Measurements from ENCODE around the gene DENND6B. TPM values are rescaled to one million over a fixed set of nuclear protein-coding genes. Genes with fewer than 3 reads are reported as not detected.

DENND6B gene
- total RNA-seq, 1 experiment from 2014 or later, result 11.0 TPM

DNA sequence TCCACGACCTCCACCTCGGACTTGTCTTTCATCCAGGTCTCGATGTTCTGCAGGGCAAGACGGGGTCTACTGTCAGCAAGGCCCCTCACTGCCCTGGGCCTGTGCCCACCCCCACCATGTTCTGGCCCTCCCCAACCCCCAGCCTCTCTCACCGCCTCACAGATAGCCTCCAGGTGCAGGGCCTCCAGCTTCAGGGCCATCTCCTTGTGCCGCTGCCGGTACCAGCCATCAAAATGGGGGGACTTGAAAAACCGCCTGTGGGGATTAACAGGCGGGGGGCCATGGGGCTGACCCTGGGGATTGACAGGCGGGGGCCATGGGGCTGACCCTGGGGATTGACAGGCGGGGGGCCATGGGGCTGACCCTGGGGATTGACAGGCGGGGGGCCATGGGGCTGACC is 14.4 kb downstream of the DENND6B start:
- CTCF ChIA-PET, result no interaction called here
- Histone ChIP-seq H3K4me3 (replicated peaks in 1 of 2; ENCODE audit: low read depth in 1 of 2, low read length in 2 of 2) (no peak overlapping the region), H3K9me3 (ENCODE audit: control insufficient read depth in 1 of 2, insufficient read depth in 1 of 2, low read depth in 1 of 2, low read length in 2 of 2) (no peaks in the 10 kb centered on the region), H2AFZ (ENCODE audit: low read depth, low read length, poor library complexity, severe bottlenecking) (no peak overlapping the region), H3K4me1 (ENCODE audit: control insufficient read depth in 1 of 2, insufficient read depth in 2 of 2, low read length in 2 of 2) (peaks cover 6 to 30% of the 10 kb centered on the region in 2 experiments; a peak in 3 of 4 replicates), H3K9me2 (ENCODE audit: insufficient read depth) (no peaks in the 10 kb centered on the region), H3K9ac (ENCODE audit: low read length) (no peak overlapping the region), H4K20me1 (ENCODE audit: insufficient read depth) (no peaks in the 10 kb centered on the region), H3K36me3 (ENCODE audit: control insufficient read depth in 1 of 2, insufficient read depth in 2 of 2, low read length in 2 of 2) (no peaks in the 10 kb centered on the region), H3K79me2 (ENCODE audit: insufficient read depth, low read length) (no peaks in the 10 kb centered on the region), H3K4me2 (ENCODE audit: low read length) (no peak overlapping the region), H3K27me3 (ENCODE audit: insufficient read depth, low read length) (no peaks in the 10 kb centered on the region), H3K27ac (ENCODE audit: low read depth, low read length) (no peak overlapping the region)
- intact Hi-C loops (cut with micrococcal nuclease), result no loop called here
- BruUV-seq (replicated peaks), result no TSS peak
- POLR2A ChIA-PET, result no interaction called here
- DNase-seq (ENCODE audit: low read depth, low spot score), result no peak
- no peak for ATAC-seq
- no peak for TF ChIP-seq EZH2phosphoT487 (IDR thresholded peaks at IDR 0.05; ENCODE audit: borderline replicate concordance)
- no peak for TF ChIP-seq EZH2 (IDR thresholded peaks at IDR 0.05)
- TF ChIP-seq CBX3 (IDR thresholded peaks at IDR 0.05; ENCODE audit: low read depth), result no peak
- TF ChIP-seq CEBPB (IDR thresholded peaks at IDR 0.05; ENCODE audit: low read depth), result no peak
- TF ChIP-seq, protein P1, sequence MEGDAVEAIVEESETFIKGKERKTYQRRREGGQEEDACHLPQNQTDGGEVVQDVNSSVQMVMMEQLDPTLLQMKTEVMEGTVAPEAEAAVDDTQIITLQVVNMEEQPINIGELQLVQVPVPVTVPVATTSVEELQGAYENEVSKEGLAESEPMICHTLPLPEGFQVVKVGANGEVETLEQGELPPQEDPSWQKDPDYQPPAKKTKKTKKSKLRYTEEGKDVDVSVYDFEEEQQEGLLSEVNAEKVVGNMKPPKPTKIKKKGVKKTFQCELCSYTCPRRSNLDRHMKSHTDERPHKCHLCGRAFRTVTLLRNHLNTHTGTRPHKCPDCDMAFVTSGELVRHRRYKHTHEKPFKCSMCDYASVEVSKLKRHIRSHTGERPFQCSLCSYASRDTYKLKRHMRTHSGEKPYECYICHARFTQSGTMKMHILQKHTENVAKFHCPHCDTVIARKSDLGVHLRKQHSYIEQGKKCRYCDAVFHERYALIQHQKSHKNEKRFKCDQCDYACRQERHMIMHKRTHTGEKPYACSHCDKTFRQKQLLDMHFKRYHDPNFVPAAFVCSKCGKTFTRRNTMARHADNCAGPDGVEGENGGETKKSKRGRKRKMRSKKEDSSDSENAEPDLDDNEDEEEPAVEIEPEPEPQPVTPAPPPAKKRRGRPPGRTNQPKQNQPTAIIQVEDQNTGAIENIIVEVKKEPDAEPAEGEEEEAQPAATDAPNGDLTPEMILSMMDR (IDR thresholded peaks at IDR 0.05 in 2 of 3, conservative IDR thresholded peaks at IDR 0.05 in 1 of 3; ENCODE audit: borderline replicate concordance in 1 of 3, insufficient read depth in 1 of 3, low read depth in 2 of 3, low read length in 2 of 3), result no peak
- TF ChIP-seq, protein P2, sequence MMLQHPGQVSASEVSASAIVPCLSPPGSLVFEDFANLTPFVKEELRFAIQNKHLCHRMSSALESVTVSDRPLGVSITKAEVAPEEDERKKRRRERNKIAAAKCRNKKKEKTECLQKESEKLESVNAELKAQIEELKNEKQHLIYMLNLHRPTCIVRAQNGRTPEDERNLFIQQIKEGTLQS (IDR thresholded peaks at IDR 0.05), result no peak
- no peak for TF ChIP-seq JUND (IDR thresholded peaks at IDR 0.05)
- TF ChIP-seq SP1 (IDR thresholded peaks at IDR 0.05; ENCODE audit: low read depth), result no peak
- TF ChIP-seq, protein P3, sequence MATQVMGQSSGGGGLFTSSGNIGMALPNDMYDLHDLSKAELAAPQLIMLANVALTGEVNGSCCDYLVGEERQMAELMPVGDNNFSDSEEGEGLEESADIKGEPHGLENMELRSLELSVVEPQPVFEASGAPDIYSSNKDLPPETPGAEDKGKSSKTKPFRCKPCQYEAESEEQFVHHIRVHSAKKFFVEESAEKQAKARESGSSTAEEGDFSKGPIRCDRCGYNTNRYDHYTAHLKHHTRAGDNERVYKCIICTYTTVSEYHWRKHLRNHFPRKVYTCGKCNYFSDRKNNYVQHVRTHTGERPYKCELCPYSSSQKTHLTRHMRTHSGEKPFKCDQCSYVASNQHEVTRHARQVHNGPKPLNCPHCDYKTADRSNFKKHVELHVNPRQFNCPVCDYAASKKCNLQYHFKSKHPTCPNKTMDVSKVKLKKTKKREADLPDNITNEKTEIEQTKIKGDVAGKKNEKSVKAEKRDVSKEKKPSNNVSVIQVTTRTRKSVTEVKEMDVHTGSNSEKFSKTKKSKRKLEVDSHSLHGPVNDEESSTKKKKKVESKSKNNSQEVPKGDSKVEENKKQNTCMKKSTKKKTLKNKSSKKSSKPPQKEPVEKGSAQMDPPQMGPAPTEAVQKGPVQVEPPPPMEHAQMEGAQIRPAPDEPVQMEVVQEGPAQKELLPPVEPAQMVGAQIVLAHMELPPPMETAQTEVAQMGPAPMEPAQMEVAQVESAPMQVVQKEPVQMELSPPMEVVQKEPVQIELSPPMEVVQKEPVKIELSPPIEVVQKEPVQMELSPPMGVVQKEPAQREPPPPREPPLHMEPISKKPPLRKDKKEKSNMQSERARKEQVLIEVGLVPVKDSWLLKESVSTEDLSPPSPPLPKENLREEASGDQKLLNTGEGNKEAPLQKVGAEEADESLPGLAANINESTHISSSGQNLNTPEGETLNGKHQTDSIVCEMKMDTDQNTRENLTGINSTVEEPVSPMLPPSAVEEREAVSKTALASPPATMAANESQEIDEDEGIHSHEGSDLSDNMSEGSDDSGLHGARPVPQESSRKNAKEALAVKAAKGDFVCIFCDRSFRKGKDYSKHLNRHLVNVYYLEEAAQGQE (IDR thresholded peaks at IDR 0.05; ENCODE audit: low read depth), result no peak
- no peak for TF ChIP-seq SIN3A (IDR thresholded peaks at IDR 0.05; ENCODE audit: low read depth)
- TF ChIP-seq EGR1 (IDR thresholded peaks at IDR 0.05; ENCODE audit: low read depth), result no peak
- TF ChIP-seq ZNF274 (IDR thresholded peaks at IDR 0.05; ENCODE audit: low read depth, low read length), result no peak
- no peak for TF ChIP-seq ELF1 (IDR thresholded peaks at IDR 0.05; ENCODE audit: borderline replicate concordance, low read depth)
- RAD21 ChIA-PET (ENCODE audit: low non-redundant PET in 1 of 2, low total read pairs in 2 of 2, uncharacterized antibody in 2 of 2, unreplicated experiment in 2 of 2), result no interaction called here
